ENCODE measurements around the gene PCDHGC4. TPM values are rescaled to one million over a fixed set of nuclear protein-coding genes. Genes with fewer than 3 reads are reported as not detected.

Gene PCDHGC4
- total RNA-seq, 1 experiment from 2014 or later: 2.2 TPM

- DNase-seq: no peak
- Mint-ChIP-seq H3K4me1 (ENCODE audit: low read depth, unreplicated experiment) (no peaks in the 10 kb centered on the region), H3K27ac (ENCODE audit: unreplicated experiment) (no peak overlapping the region), H3K9me3 (ENCODE audit: low read depth, unreplicated experiment) (no peaks in the 10 kb centered on the region), H3K27me3 (ENCODE audit: unreplicated experiment) (no peaks in the 10 kb centered on the region), H3K4me3 (ENCODE audit: low read depth, unreplicated experiment) (no peak overlapping the region), H3K36me3 (ENCODE audit: insufficient read depth, unreplicated experiment) (peaks cover 25% of the 10 kb centered on the region)
- CTCF ChIA-PET: interaction anchor here (1.1 kb wide), 1 partner anchor 273 kb away, joined by 3 read pairs; no protein-coding TSS in a partner anchor
- no TSS peak for BruUV-seq (replicated peaks)
- intact Hi-C loops (cut with micrococcal nuclease; ENCODE audit: unreplicated experiment): no loop called here
- TF ChIP-seq CTCF (IDR thresholded peaks at IDR 0.05; ENCODE audit: unreplicated experiment): no peak
These were observed 16.9 kb downstream of the PCDHGC4 start for GRCh38 chr5:141501761-141502160.

GRCh38 chr5:141503681-141504080, 18.9 kb downstream of the PCDHGC4 start:
- Mint-ChIP-seq H3K4me3 (ENCODE audit: low read depth, unreplicated experiment) (no peak overlapping the region), H3K4me1 (ENCODE audit: low read depth, unreplicated experiment) (no peaks in the 10 kb centered on the region), H3K36me3 (ENCODE audit: insufficient read depth, unreplicated experiment) (peaks cover 30% of the 10 kb centered on the region), H3K9me3 (ENCODE audit: low read depth, unreplicated experiment) (no peaks in the 10 kb centered on the region), H3K27ac (ENCODE audit: unreplicated experiment) (no peak overlapping the region), H3K27me3 (ENCODE audit: unreplicated experiment) (no peaks in the 10 kb centered on the region)
- intact Hi-C loops (cut with micrococcal nuclease; ENCODE audit: unreplicated experiment): no loop called here
- no peak for TF ChIP-seq CTCF (IDR thresholded peaks at IDR 0.05; ENCODE audit: unreplicated experiment)
- CTCF ChIA-PET: interaction anchor here (0.6 kb wide), 1 partner anchor 133 kb away, joined by 4 read pairs; the partner anchor contains the start of genes HDAC3 and RELL2
- no TSS peak for BruUV-seq (replicated peaks)
- no peak for DNase-seq

GRCh38 chr5:141504216-141504615, 19.4 kb downstream of the PCDHGC4 start:
- no peaks in the 10 kb centered on the region for H3K4me1 Mint-ChIP-seq (ENCODE audit: low read depth, unreplicated experiment)
- H3K27me3 Mint-ChIP-seq (ENCODE audit: unreplicated experiment): no peaks in the 10 kb centered on the region
- no TSS peak for BruUV-seq (replicated peaks)
- H3K4me3 Mint-ChIP-seq (ENCODE audit: low read depth, unreplicated experiment): no peak overlapping the region
- H3K27ac Mint-ChIP-seq (ENCODE audit: unreplicated experiment): no peak overlapping the region
- no peaks in the 10 kb centered on the region for H3K9me3 Mint-ChIP-seq (ENCODE audit: low read depth, unreplicated experiment)
- DNase-seq: no peak
- intact Hi-C loops (cut with micrococcal nuclease; ENCODE audit: unreplicated experiment): no loop called here
- CTCF ChIA-PET: no interaction called here
- no peak for TF ChIP-seq CTCF (IDR thresholded peaks at IDR 0.05; ENCODE audit: unreplicated experiment)
- H3K36me3 Mint-ChIP-seq (ENCODE audit: insufficient read depth, unreplicated experiment): peaks cover 30% of the 10 kb centered on the region

- CTCF ChIA-PET: interaction anchor here (1.2 kb wide), 1 partner anchor 15 kb away, joined by 4 read pairs; no protein-coding TSS in a partner anchor
- TF ChIP-seq CTCF (IDR thresholded peaks at IDR 0.05; ENCODE audit: unreplicated experiment): no peak
- no peaks in the 10 kb centered on the region for H3K4me1 Mint-ChIP-seq (ENCODE audit: low read depth, unreplicated experiment)
- no peaks in the 10 kb centered on the region for H3K9me3 Mint-ChIP-seq (ENCODE audit: low read depth, unreplicated experiment)
- DNase-seq: no peak
- H3K27me3 Mint-ChIP-seq (ENCODE audit: unreplicated experiment): no peaks in the 10 kb centered on the region
- peaks cover 46% of the 10 kb centered on the region for H3K36me3 Mint-ChIP-seq (ENCODE audit: insufficient read depth, unreplicated experiment)
- intact Hi-C loops (cut with micrococcal nuclease; ENCODE audit: unreplicated experiment): no loop called here
- no peak overlapping the region for H3K27ac Mint-ChIP-seq (ENCODE audit: unreplicated experiment)
- BruUV-seq (replicated peaks): no TSS peak
- no peak overlapping the region for H3K4me3 Mint-ChIP-seq (ENCODE audit: low read depth, unreplicated experiment)
These were observed 21.7 kb downstream of the PCDHGC4 start for GRCh38 chr5:141506381-141507155.

All from Calu3 (cell line).